Measurements from ENCODE around the gene FMNL3. TPM values are rescaled to one million over a fixed set of nuclear protein-coding genes. Genes with fewer than 3 reads are reported as not detected.

Gene FMNL3
- total and polyA plus RNA-seq, 2 experiments from 2014 or later: 8.7 to 32.6 TPM

DNA sequence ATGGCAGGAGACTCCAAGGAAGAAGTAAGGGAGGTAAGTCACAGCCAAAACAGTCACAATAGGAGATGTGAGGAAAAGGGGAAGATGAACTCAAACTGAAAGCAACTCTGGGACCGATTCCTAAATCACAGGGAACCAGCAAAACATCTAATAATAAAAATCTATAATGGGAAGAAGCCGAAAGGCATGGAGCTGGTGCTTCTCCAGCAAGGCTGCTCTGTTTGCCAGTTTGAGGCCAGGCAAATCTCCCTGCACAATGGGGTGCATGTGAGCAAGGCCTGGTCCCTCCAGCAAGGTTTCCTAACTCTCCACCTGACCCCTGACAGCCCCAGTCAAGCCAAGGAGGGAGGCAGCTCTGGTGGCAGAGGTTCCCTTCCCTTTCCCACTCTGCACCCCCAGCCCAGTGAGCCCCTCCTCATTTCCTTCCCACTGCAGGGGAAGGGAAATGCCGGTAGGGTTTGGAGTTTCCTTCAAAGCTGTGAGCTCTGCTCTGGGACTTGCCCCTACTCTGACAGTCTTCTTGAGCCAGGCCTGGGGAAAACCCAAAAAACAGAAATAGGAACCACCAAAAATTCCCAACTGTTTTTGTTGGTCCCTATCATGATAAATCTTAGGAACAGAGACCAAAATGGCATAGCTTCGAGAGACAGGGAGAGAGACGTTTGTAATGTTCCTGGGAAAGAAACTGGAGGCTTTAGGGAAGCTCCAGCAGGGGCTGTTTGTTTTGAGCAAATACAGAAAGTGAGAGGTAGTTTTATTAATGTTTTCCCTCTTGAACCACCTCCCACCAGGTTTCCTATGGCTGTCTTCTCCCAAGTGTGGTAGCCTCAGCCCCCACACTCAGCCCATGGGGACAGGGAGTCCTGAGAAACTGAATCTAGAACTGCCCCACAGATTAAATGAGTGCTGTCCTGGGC, 34.6 kb downstream of the FMNL3 start:
- TF ChIP-seq JUNB (IDR thresholded peaks at IDR 0.05; ENCODE audit: unreplicated experiment): no peak
- TF ChIP-seq ZNF114 (CRISPR knock-in tag; IDR thresholded peaks at IDR 0.05): no peak
- TF ChIP-seq, protein P1, sequence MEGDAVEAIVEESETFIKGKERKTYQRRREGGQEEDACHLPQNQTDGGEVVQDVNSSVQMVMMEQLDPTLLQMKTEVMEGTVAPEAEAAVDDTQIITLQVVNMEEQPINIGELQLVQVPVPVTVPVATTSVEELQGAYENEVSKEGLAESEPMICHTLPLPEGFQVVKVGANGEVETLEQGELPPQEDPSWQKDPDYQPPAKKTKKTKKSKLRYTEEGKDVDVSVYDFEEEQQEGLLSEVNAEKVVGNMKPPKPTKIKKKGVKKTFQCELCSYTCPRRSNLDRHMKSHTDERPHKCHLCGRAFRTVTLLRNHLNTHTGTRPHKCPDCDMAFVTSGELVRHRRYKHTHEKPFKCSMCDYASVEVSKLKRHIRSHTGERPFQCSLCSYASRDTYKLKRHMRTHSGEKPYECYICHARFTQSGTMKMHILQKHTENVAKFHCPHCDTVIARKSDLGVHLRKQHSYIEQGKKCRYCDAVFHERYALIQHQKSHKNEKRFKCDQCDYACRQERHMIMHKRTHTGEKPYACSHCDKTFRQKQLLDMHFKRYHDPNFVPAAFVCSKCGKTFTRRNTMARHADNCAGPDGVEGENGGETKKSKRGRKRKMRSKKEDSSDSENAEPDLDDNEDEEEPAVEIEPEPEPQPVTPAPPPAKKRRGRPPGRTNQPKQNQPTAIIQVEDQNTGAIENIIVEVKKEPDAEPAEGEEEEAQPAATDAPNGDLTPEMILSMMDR (conservative IDR thresholded peaks at IDR 0.05; ENCODE audit: low read depth in 2 of 2): no peak
- TF ChIP-seq, protein P2, sequence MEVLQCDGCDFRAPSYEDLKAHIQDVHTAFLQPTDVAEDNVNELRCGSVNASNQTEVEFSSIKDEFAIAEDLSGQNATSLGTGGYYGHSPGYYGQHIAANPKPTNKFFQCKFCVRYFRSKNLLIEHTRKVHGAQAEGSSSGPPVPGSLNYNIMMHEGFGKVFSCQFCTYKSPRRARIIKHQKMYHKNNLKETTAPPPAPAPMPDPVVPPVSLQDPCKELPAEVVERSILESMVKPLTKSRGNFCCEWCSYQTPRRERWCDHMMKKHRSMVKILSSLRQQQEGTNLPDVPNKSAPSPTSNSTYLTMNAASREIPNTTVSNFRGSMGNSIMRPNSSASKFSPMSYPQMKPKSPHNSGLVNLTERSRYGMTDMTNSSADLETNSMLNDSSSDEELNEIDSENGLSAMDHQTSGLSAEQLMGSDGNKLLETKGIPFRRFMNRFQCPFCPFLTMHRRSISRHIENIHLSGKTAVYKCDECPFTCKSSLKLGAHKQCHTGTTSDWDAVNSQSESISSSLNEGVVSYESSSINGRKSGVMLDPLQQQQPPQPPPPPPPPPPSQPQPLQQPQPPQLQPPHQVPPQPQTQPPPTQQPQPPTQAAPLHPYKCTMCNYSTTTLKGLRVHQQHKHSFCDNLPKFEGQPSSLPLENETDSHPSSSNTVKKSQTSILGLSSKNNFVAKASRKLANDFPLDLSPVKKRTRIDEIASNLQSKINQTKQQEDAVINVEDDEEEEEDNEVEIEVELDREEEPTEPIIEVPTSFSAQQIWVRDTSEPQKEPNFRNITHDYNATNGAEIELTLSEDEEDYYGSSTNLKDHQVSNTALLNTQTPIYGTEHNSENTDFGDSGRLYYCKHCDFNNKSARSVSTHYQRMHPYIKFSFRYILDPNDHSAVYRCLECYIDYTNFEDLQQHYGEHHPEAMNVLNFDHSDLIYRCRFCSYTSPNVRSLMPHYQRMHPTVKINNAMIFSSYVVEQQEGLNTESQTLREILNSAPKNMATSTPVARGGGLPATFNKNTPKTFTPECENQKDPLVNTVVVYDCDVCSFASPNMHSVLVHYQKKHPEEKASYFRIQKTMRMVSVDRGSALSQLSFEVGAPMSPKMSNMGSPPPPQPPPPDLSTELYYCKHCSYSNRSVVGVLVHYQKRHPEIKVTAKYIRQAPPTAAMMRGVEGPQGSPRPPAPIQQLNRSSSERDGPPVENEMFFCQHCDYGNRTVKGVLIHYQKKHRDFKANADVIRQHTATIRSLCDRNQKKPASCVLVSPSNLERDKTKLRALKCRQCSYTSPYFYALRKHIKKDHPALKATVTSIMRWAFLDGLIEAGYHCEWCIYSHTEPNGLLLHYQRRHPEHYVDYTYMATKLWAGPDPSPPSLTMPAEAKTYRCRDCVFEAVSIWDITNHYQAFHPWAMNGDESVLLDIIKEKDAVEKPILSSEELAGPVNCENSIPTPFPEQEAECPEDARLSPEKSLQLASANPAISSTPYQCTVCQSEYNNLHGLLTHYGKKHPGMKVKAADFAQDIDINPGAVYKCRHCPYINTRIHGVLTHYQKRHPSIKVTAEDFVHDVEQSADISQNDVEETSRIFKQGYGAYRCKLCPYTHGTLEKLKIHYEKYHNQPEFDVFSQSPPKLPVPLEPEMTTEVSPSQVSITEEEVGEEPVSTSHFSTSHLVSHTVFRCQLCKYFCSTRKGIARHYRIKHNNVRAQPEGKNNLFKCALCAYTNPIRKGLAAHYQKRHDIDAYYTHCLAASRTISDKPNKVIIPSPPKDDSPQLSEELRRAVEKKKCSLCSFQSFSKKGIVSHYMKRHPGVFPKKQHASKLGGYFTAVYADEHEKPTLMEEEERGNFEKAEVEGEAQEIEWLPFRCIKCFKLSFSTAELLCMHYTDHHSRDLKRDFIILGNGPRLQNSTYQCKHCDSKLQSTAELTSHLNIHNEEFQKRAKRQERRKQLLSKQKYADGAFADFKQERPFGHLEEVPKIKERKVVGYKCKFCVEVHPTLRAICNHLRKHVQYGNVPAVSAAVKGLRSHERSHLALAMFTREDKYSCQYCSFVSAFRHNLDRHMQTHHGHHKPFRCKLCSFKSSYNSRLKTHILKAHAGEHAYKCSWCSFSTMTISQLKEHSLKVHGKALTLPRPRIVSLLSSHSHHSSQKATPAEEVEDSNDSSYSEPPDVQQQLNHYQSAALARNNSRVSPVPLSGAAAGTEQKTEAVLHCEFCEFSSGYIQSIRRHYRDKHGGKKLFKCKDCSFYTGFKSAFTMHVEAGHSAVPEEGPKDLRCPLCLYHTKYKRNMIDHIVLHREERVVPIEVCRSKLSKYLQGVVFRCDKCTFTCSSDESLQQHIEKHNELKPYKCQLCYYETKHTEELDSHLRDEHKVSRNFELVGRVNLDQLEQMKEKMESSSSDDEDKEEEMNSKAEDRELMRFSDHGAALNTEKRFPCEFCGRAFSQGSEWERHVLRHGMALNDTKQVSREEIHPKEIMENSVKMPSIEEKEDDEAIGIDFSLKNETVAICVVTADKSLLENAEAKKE (CRISPR knock-in tag; IDR thresholded peaks at IDR 0.05): no peak
- no peak for TF ChIP-seq NANOG (IDR thresholded peaks at IDR 0.05; ENCODE audit: borderline replicate concordance)
- TF ChIP-seq EZH2 (IDR thresholded peaks at IDR 0.05; ENCODE audit: low read depth, unreplicated experiment): no peak
- TF ChIP-seq, protein P3, sequence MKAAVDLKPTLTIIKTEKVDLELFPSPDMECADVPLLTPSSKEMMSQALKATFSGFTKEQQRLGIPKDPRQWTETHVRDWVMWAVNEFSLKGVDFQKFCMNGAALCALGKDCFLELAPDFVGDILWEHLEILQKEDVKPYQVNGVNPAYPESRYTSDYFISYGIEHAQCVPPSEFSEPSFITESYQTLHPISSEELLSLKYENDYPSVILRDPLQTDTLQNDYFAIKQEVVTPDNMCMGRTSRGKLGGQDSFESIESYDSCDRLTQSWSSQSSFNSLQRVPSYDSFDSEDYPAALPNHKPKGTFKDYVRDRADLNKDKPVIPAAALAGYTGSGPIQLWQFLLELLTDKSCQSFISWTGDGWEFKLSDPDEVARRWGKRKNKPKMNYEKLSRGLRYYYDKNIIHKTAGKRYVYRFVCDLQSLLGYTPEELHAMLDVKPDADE (IDR thresholded peaks at IDR 0.05): no peak
- TF ChIP-seq CREB1 (CRISPR knock-in tag; IDR thresholded peaks at IDR 0.05; ENCODE audit: low read depth): no peak
- TF ChIP-seq POLR2AphosphoS5 (IDR thresholded peaks at IDR 0.05; ENCODE audit: low read depth): no peak
- no peak for TF ChIP-seq STAT1 (IDR thresholded peaks at IDR 0.05; ENCODE audit: unreplicated experiment)
- TF ChIP-seq, protein P4, sequence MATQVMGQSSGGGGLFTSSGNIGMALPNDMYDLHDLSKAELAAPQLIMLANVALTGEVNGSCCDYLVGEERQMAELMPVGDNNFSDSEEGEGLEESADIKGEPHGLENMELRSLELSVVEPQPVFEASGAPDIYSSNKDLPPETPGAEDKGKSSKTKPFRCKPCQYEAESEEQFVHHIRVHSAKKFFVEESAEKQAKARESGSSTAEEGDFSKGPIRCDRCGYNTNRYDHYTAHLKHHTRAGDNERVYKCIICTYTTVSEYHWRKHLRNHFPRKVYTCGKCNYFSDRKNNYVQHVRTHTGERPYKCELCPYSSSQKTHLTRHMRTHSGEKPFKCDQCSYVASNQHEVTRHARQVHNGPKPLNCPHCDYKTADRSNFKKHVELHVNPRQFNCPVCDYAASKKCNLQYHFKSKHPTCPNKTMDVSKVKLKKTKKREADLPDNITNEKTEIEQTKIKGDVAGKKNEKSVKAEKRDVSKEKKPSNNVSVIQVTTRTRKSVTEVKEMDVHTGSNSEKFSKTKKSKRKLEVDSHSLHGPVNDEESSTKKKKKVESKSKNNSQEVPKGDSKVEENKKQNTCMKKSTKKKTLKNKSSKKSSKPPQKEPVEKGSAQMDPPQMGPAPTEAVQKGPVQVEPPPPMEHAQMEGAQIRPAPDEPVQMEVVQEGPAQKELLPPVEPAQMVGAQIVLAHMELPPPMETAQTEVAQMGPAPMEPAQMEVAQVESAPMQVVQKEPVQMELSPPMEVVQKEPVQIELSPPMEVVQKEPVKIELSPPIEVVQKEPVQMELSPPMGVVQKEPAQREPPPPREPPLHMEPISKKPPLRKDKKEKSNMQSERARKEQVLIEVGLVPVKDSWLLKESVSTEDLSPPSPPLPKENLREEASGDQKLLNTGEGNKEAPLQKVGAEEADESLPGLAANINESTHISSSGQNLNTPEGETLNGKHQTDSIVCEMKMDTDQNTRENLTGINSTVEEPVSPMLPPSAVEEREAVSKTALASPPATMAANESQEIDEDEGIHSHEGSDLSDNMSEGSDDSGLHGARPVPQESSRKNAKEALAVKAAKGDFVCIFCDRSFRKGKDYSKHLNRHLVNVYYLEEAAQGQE (IDR thresholded peaks at IDR 0.05; ENCODE audit: unreplicated experiment): no peak
- Histone ChIP-seq H3K79me2 (replicated peaks; ENCODE audit: insufficient read depth) (peaks cover 71% of the 10 kb centered on the region), H3K36me3 (ENCODE audit: insufficient read depth) (no peaks in the 10 kb centered on the region), H3K27ac (ENCODE audit: low read depth) (peak overlapping the region; percentile 75; the same call in 1 of the 2 replicates), H3K4me3 (no peak overlapping the region), H3K9me2 (ENCODE audit: insufficient read depth) (no peaks in the 10 kb centered on the region), H3K27me3 (ENCODE audit: insufficient read depth) (no peaks in the 10 kb centered on the region), H4K20me1 (replicated peaks; ENCODE audit: insufficient read depth) (peaks cover 15% of the 10 kb centered on the region), H3K4me2 (peak overlapping the region; percentile 51), H2AFZ (no peak overlapping the region), H3F3A (replicated peaks; ENCODE audit: low read depth) (no peaks in the 10 kb centered on the region), H3K4me1 (ENCODE audit: insufficient read depth) (peaks cover 21% of the 10 kb centered on the region)
- Mint-ChIP-seq H3K9me3 (no peaks in the 10 kb centered on the region), H3K4me3 (no peak overlapping the region; the same call in 2 of the 3 replicates), H3K4me1 (peaks cover 42% of the 10 kb centered on the region), H3K36me3 (ENCODE audit: low read depth) (no peaks in the 10 kb centered on the region; the same call in 2 of the 3 replicates), H3K27me3 (ENCODE audit: insufficient read depth, low read depth, poor library complexity) (peaks cover 9% of the 10 kb centered on the region), H3K27ac (peak overlapping the region; percentile 63)
- ATAC-seq (no peak), DNase-seq (ENCODE audit: low spot score) (no peak)
